ENCODE data around the gene FNTB. TPM values are rescaled to one million over a fixed set of nuclear protein-coding genes. Genes with fewer than 3 reads are reported as not detected.

Gene FNTB
- total RNA-seq, 1 experiment from 2014 or later: 20.7 TPM

DNA sequence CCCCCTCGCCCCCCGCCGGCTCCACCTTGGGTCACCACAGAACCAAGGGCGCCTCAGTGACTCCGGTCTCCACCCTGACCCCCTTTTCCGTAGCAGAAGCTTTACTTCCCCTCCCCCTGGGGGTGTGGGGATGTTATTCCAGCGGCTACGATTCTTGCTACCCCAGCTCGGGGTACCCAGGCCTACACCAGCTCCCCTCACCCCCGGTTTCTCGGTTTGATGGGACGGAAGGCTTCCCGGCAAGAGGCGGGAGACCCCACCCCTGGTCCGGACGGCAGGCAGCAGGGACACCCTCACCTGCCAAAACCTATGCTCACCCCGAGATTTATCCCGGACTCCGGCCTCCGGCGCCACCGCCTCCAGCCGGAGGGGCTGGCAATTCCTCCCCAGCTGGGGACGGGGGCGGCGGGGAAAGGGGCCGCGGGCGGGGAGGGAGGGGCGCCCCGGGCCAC lies 15.2 kb upstream of the FNTB start:
- peak overlapping the region; percentile 78 to 85 for H3K4me3 Mint-ChIP-seq
- H4K5ac ChIP-seq (ENCODE audit: insufficient read length, low read depth, low read length): no peak overlapping the region
- no peak overlapping the region for H2BK20ac ChIP-seq (ENCODE audit: low read depth, low read length, poor library complexity, severe bottlenecking)
- no peaks in the 10 kb centered on the region for H3K9me3 ChIP-seq (ENCODE audit: control insufficient read depth, low read depth, low read length)
- no peak overlapping the region for H3K56ac ChIP-seq (ENCODE audit: insufficient read length, low read depth, low read length)
- H4K91ac ChIP-seq (ENCODE audit: insufficient read length, low read depth, low read length): no peak overlapping the region
- H2BK5ac ChIP-seq (ENCODE audit: insufficient read length, low read length): no peak overlapping the region
- no CpG with 5 or more reads among the region's 31 CpGs for WGBS (ENCODE audit: extremely low coverage, insufficient read length, low lambda C conversion rate)
- H3K27me3 Mint-ChIP-seq (ENCODE audit: low read depth): peaks cover 22% of the 10 kb centered on the region
- no peak overlapping the region; a peak in 1 of 7 replicates for H3K27ac Mint-ChIP-seq
- H2AFZ ChIP-seq (ENCODE audit: low read length): no peak overlapping the region
- peak overlapping the region; percentile 22 for H3K4me2 ChIP-seq (ENCODE audit: insufficient read depth, insufficient read length, low read length)
- TF ChIP-seq CTCF (conservative IDR thresholded peaks at IDR 0.05): no peak
- H3K9ac ChIP-seq (ENCODE audit: extremely low read depth, insufficient read length, low read length): peak overlapping the region; percentile 24
- H3K79me2 ChIP-seq (ENCODE audit: insufficient read depth, low read length): no peaks in the 10 kb centered on the region; the same call in 1 of the 2 replicates
- no peak overlapping the region for H3K18ac ChIP-seq (ENCODE audit: insufficient read length, low read depth, low read length)
- H3K27ac ChIP-seq (ENCODE audit: insufficient read length, low read depth, low read length): no peak overlapping the region
- H4K8ac ChIP-seq (replicated peaks; ENCODE audit: insufficient read length, low read depth, low read length): no peak overlapping the region
- peaks cover 24% of the 10 kb centered on the region; the same call in 1 of the 2 replicates for H3K4me1 ChIP-seq (ENCODE audit: insufficient read depth, low read length)
- no peak overlapping the region for H3K14ac ChIP-seq (ENCODE audit: insufficient read depth, low read length)
- no peak overlapping the region for H3T11ph ChIP-seq (ENCODE audit: low read length)
- H2BK12ac ChIP-seq (ENCODE audit: insufficient read length, low read depth, low read length): no peak overlapping the region
- H4K20me1 ChIP-seq (ENCODE audit: control insufficient read depth, insufficient read depth, insufficient read length): no peaks in the 10 kb centered on the region
- no peak overlapping the region for H3K4ac ChIP-seq (ENCODE audit: low read depth, low read length)
- H3K23me2 ChIP-seq (ENCODE audit: insufficient read length, low read depth, low read length, poor library complexity, severe bottlenecking): no peaks in the 10 kb centered on the region
- DNase-seq: no peak
- no peak overlapping the region for H2BK120ac ChIP-seq (ENCODE audit: low read depth, low read length, poor library complexity, severe bottlenecking)
- H3K4me1 Mint-ChIP-seq: peaks cover 59 to 65% of the 10 kb centered on the region in 2 experiments
- H3K23ac ChIP-seq (ENCODE audit: insufficient read length, low read depth, low read length): no peak overlapping the region
- no peak overlapping the region for H2AK5ac ChIP-seq (ENCODE audit: insufficient read length, low read length)
- no peak overlapping the region for H2BK15ac ChIP-seq (ENCODE audit: low read depth, low read length)
- H3K27me3 ChIP-seq (ENCODE audit: insufficient read depth, low read length): no peaks in the 10 kb centered on the region
- H3K9me3 Mint-ChIP-seq: no peaks in the 10 kb centered on the region
- H3K79me1 ChIP-seq (ENCODE audit: insufficient read depth, low read depth, low read length, poor library complexity, severe bottlenecking): no peaks in the 10 kb centered on the region
- peaks cover 14 to 19% (median 16%) of the 10 kb centered on the region in 3 experiments; a peak in 5 of 7 replicates for H3K36me3 Mint-ChIP-seq (ENCODE audit: insufficient read depth in 1 of 3, low read depth in 3 of 3)

Data from H9 (cell line).